Peyer's patch (tissue), 4 donors: ENCODE data around the gene NT5C3B. TPM values are rescaled to one million over a fixed set of nuclear protein-coding genes. Genes with fewer than 3 reads are reported as not detected.

Experiments used
- DNase-seq, 3 donors: peaks; one replicate each; pipeline ENCODE4 v3.0.0-alpha.2; 2017 to 2019
- H3K27ac ChIP-seq, 4 donors: fragments of 200-600 bp; sonication (generic); one replicate each; pipeline ENCODE4 v1.5.1; 2016 to 2019
- H3K27me3 ChIP-seq, 2 donors: fragments of 200-600 bp; sonication (generic); one replicate each; pipeline ENCODE4 v1.5.1; 2019
- H3K36me3 ChIP-seq, 3 donors: fragments of 200-600 bp; sonication (generic); one replicate each; pipeline ENCODE4 v1.5.1; 2016 to 2019
- H3K4me1 ChIP-seq, 4 donors: fragments of 200-600 bp; sonication (generic); one replicate each; pipeline ENCODE4 v1.5.1; 2016 to 2019
- H3K4me3 ChIP-seq, 4 donors: fragments of 200-600 bp; sonication (generic); 1 replicate in 3 of 4; 2 replicates in 1 of 4; pipeline ENCODE4 v1.5.1; 2016 to 2019; ENCODE audit warnings: mild to moderate bottlenecking in 1 of 4
- H3K9me3 ChIP-seq, 4 donors: fragments of 200-600 bp; sonication (generic); one replicate each; pipeline ENCODE4 v1.5.1; 2016 to 2019; ENCODE audit warnings: mild to moderate bottlenecking in 1 of 4
- CTCF ChIP-seq, 6 experiments: fragments of 450-650 bp in 4 of 6; fragments of 200-600 bp in 2 of 6; sonication (generic) in 1 of 6; IDR thresholded peaks; one replicate each; pipeline ENCODE4 v1.5.1; 2017 to 2019; ENCODE audit warnings: antibody characterized with exemption in 6 of 6, mild to moderate bottlenecking in 3 of 6, moderate library complexity in 1 of 6
- POLR2A ChIP-seq, 2 donors: fragments of 450-650 bp; IDR thresholded peaks; one replicate each; pipeline ENCODE4 v1.5.1; 2017; ENCODE audit warnings: antibody characterized with exemption in 2 of 2, mild to moderate bottlenecking in 2 of 2, moderate library complexity in 2 of 2
- total RNA-seq, 4 donors: library from RNA; depleted of rRNA; stranded (reverse); fragments of >200 nt; gene quantifications; one replicate each; pipeline ENCODE4 v1.1.0, GENCODE V29; 2016

NT5C3B gene
- total RNA-seq, 4 donors from 2014 or later, result 5.8 to 40.4 (median 20.1) TPM

- Histone ChIP-seq H3K4me3 (peak overlapping the region in 2 of 4 donors; percentile 28 to 42), H3K9me3 (no peaks in the 10 kb centered on the region), H3K36me3 (no peaks in the 10 kb centered on the region), H3K27me3 (no peaks in the 10 kb centered on the region), H3K4me1 (peaks cover 0 to 38% (median 3%) of the 10 kb centered on the region in 4 donors), H3K27ac (peak overlapping the region; percentile 25 to 96 (median 83))
- DNase-seq, result peak in 2 of 3 donors; percentile 88 to 89
- TF ChIP-seq CTCF (IDR thresholded peaks at IDR 0.05) (no peak), POLR2A (IDR thresholded peaks at IDR 0.05) (peak; percentile 44 to 85)
Observed at GRCh38 chr17:41792845-41793783, 42.9 kb downstream of the NT5C3B start.

GRCh38 chr17:41787021-41787418 is 49.0 kb downstream of the NT5C3B start:
- Histone ChIP-seq H3K4me3 (no peak overlapping the region), H3K36me3 (no peaks in the 10 kb centered on the region), H3K27me3 (no peaks in the 10 kb centered on the region), H3K27ac (peak overlapping the region in 3 of 4 donors; percentile 30 to 85 (median 72)), H3K9me3 (no peaks in the 10 kb centered on the region), H3K4me1 (peaks cover 0 to 36% (median 12%) of the 10 kb centered on the region in 4 donors)
- TF ChIP-seq CTCF (IDR thresholded peaks at IDR 0.05), result peak in 1 of 6 experiments; percentile 4
- peak; percentile 3 to 75 for TF ChIP-seq POLR2A (IDR thresholded peaks at IDR 0.05)
- no peak for DNase-seq

GRCh38 chr17:41786227-41787020 is 49.6 kb downstream of the NT5C3B start, which contains the start of gene JUP:
Gene JUP, minus strand, starts transcription at chr17:41786711. Its CDS starts 14,857 bp downstream, at chr17:41771854.
- H3K27me3 ChIP-seq, result no peaks in the 10 kb centered on the region
- no peaks in the 10 kb centered on the region for H3K9me3 ChIP-seq
- H3K4me3 ChIP-seq, result peak within 1 kb of the TSS; percentile 59 to 90 (median 76)
- TF ChIP-seq POLR2A (IDR thresholded peaks at IDR 0.05), result peak; percentile 99 to 100
- peak in 4 of 6 experiments; percentile 61 to 91 (median 84) for TF ChIP-seq CTCF (IDR thresholded peaks at IDR 0.05)
- peak; percentile 91 to 100 (median 99) for DNase-seq
- no peaks in the 10 kb centered on the region for H3K36me3 ChIP-seq
- H3K4me1 ChIP-seq, result peaks cover 0 to 37% (median 12%) of the 10 kb centered on the region in 4 donors
- H3K27ac ChIP-seq, result peak within 1 kb of the TSS; percentile 76 to 99 (median 96)

- peak in 2 of 3 donors; percentile 86 to 89 for DNase-seq
- Histone ChIP-seq H3K9me3 (no peaks in the 10 kb centered on the region), H3K4me1 (peaks cover 0 to 41% (median 12%) of the 10 kb centered on the region in 4 donors)
Observed at GRCh38 chr17:41785859-41786226, 50.2 kb downstream of the NT5C3B start.

More at GRCh38 chr17:41785859-41786226, 50.2 kb downstream of the NT5C3B start:
- H3K36me3 ChIP-seq, result no peaks in the 10 kb centered on the region
- TF ChIP-seq POLR2A (IDR thresholded peaks at IDR 0.05), result peak; percentile 60 to 77
- TF ChIP-seq CTCF (IDR thresholded peaks at IDR 0.05), result no peak
- H3K4me3 ChIP-seq, result peak overlapping the region; percentile 59 to 90 (median 76)
- peak overlapping the region; percentile 76 to 99 (median 96) for H3K27ac ChIP-seq
- no peaks in the 10 kb centered on the region for H3K27me3 ChIP-seq
